Thyroid gland (tissue), 4 donors: ENCODE measurements around the gene APLP2.

Experiments
- POLR2A ChIP-seq, 2 donors: fragments of 450-650 bp; IDR thresholded peaks; one replicate each; pipeline ENCODE4 v1.6.1; 2017; ENCODE audit warnings: antibody characterized with exemption in 2 of 2, mild to moderate bottlenecking in 2 of 2, moderate library complexity in 1 of 2
- TF ChIP-seq, protein P1 (sequence below), 6 experiments: fragments of 200-600 bp in 3 of 6; fragments of 450-650 bp in 3 of 6; sonication (generic) in 3 of 6; IDR thresholded peaks; one replicate each; pipeline ENCODE4 v1.5.1; 2016 to 2019; ENCODE audit warnings: antibody characterized with exemption in 6 of 6, mild to moderate bottlenecking in 2 of 6, inconsistent platforms in 1 of 6, moderate library complexity in 1 of 6

DNA sequence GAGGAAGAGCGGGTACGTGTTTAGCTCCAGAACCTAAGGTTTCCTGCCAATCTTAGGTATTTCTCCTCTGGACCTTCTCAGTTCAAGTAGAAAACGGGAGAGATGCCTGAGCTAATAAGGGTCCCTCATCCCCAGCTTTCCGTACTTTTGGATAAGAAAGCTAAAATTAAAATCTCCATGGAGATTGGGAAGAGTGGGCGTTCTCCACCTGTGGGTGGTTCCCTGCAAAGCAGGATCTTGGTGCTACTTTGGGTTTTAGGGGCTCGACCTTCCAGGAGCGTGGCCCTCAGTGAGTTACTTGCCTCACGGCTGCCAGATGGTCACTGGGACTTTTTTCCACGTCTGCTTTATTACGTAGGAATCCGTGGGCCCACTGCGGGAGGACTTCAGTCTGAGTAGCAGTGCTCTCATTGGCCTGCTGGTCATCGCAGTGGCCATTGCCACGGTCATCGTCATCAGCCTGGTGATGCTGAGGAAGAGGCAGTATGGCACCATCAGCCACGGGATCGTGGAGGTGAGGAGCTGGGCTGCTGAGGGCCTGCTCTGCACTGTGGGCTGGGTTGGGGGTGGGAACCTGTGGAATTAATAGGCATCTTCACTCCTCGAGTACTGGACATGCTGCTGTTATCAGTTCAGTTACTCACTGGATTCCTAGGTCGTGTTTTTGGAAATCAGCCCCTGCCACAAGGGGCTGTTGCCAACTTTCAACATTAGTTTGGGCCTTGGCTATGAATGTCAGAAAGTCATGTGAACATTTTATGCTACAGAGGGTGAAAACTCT lies 72.1 kb downstream of the APLP2 start:
- TF ChIP-seq, protein P1, sequence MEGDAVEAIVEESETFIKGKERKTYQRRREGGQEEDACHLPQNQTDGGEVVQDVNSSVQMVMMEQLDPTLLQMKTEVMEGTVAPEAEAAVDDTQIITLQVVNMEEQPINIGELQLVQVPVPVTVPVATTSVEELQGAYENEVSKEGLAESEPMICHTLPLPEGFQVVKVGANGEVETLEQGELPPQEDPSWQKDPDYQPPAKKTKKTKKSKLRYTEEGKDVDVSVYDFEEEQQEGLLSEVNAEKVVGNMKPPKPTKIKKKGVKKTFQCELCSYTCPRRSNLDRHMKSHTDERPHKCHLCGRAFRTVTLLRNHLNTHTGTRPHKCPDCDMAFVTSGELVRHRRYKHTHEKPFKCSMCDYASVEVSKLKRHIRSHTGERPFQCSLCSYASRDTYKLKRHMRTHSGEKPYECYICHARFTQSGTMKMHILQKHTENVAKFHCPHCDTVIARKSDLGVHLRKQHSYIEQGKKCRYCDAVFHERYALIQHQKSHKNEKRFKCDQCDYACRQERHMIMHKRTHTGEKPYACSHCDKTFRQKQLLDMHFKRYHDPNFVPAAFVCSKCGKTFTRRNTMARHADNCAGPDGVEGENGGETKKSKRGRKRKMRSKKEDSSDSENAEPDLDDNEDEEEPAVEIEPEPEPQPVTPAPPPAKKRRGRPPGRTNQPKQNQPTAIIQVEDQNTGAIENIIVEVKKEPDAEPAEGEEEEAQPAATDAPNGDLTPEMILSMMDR (IDR thresholded peaks at IDR 0.05): no peak
- no peak for TF ChIP-seq POLR2A (IDR thresholded peaks at IDR 0.05)
